COLO829 (cell line): ENCODE results near the gene PTAFR.

ENCODE experiments used
- DNase-seq: peaks from one replicate; pipeline ENCODE4 v3.0.0; 2012; ENCODE audit warnings: low spot score

Gene PTAFR

DNA sequence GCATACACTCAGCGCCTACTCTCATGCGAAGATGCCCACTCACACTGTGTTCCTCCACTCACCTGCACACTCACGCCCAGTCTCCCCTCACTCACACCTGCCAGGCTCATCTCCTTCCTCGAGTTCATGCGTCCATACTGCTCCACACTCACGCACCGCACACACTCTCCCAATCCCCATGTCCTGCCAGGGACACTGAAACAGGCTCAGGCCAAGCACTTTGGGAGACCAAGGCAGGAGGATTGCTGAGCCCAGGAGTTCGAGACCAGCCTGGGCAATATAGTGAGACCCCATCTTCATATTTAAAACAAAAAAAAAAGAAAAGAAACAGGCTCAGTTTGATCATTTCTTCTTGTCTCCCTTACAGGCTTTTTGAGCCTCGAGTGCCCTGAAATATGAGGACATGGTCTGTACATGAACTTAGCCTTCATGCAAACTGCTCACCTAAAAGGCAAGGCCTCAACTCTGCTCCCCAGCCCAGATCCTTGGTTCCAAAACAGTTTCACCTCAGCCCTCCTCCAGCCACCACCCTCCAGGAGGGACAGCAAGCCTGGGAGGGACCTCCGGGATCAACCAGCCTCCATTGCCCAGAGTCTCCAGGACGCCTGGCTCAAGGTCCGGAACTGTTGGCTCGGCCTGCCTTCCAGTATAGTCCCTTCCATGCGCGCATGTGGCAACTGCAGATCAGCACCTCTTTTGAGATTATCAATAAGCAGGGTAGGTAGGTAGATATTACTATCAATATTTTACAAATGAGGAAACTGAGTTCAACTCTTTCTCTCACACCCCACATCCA, 2.4 kb upstream of the PTAFR start:
- DNase-seq: no peak

DNA sequence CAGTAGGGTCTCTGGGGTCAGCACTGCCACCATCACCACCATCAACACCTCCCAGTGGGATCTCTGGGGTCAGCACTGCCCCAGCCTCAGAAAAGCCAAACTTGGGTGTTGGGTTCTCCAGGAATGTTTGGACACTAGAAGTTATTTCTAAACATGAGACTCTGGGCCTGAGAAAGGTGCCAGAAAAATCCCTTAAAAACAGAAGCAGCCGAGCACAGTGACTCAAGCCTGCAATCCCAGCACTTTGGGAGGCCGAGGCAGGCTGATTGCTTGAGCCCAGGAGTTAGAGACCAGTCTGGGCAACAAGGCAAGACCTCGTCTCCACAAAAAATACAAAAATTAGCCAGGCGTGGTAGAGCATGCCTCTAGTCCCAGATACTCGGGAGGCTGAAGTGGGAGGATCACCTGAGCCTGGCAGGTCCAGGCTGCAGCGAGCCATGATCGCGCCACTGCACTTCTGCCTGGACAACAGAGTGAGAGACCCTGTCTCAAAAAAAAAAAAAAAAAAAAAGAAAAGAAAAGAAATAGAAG, 470 bp downstream of the PTAFR start:
- DNase-seq: no peak

DNA sequence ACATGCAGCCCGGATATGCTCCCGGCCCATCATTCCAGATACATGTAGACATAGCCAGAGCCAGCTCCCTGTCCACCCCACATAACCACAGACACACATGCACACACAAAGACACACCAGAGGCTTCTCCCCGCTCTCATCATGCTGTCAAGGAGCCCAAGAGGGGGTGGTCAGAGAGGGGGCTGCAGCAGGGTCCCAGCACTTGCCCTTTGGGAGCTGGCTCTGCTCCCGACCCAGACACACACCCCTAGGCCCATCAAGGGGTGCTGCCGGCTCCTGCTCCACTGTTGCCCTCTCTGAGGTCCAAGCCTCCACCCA, 2.6 kb downstream of the PTAFR start:
- no peak for DNase-seq

DNA sequence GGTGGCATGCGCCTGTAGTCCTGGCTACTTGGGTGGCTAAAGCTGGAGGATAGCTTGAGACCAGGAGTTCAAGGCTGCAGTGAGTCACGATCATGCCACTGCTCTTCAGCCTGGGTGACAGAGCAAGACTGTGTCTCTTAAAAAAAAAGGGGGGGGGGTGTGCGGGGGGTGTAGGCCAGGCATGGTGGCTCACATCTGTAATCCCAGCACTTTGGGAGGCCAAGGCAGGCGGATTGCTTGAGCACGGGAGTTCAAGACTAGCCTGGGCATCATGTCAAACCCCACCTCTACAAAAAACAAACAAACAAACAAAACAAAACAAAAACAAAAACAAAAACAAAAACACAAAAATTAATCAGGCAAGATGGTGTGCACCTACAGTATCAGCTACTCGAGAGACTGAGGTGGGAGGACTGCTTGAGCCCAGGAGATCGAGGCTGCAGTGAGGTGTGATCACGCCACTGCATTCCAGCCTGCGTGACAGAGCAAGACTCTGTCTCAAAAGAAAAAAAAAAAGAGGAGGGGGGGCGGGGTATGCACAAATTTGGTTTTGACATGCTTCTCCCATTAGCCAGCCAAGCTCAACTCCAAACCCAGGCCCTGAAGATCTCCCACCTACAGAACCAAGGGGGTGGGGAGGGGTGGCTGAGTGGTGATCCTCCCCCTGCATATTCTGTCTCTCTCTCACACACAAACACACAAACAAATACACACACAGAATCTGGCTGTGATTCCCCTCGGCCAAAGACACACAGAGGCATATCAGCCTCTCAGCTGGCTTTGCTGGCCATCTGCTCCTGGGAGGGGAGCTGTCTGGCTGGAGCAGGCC, 3.1 kb downstream of the PTAFR start:
- DNase-seq: no peak

DNA sequence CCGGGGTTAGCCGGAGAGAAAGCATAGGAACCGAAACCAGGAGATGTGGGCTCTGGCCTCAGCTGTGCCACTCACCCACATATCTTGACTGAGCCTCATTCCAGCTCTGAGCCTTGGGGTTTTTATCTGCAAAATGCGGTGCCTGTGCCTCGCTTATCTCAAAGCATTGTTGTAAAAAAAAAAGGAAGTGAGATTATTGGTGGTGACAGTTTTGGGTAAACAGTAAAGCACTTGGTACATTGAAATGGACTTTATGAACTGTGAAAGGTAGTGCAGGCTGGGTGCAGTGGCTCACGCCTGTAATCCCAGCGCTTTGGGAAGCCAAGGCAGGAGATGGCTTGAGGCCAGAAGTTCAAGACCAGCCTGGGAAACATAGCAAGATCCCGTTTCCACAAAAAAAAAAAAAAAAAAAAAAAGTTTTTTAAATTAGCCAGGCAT, 3.8 kb downstream of the PTAFR start:
- no peak for DNase-seq

DNA sequence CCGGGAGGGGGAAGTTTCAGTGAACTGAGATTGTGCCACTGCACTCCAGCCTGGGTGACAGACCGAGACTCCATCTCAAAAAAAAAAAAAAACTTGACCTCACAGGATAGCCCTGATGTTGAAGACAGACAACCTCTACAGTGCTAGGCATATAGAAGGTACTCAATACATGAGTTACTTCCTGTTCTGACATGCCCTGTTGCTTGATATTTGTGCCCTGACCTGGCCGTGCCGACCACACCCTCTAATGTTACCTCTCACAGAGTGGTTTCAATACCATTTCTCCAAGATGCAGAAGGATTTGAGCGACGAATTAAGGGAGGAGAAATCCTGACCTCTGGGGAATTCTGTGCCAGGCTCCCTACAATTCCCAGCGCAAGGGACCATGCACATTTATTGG, 5.2 kb downstream of the PTAFR start:
- no peak for DNase-seq

DNA sequence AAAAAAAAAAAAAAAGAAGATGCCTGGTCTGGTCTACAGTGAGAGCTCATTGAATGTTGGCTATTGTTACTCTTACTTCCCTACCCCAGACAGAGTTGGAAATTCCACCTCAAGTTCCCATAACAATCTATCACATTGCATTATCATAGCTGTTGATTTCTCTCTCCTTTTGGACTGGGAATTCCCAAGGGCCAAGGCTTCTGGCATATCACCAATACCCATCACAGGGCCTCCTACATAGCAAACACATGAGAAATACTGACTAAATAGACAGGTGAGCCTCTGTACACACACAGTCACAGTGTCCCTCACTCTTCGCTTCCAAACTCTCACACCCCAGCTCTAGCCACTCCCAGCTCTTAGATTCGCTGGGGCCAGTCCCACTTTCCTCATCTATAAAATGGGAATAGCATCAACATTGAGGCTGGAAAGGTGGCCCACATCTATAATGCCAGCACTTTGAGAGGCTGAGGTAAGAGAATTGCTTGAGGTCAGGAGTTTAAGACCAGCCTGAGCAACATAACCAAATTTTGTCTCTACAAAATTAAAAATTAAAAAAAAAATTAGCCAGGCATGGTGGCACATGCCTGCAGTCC, 6.4 kb downstream of the PTAFR start:
- no peak for DNase-seq

DNA sequence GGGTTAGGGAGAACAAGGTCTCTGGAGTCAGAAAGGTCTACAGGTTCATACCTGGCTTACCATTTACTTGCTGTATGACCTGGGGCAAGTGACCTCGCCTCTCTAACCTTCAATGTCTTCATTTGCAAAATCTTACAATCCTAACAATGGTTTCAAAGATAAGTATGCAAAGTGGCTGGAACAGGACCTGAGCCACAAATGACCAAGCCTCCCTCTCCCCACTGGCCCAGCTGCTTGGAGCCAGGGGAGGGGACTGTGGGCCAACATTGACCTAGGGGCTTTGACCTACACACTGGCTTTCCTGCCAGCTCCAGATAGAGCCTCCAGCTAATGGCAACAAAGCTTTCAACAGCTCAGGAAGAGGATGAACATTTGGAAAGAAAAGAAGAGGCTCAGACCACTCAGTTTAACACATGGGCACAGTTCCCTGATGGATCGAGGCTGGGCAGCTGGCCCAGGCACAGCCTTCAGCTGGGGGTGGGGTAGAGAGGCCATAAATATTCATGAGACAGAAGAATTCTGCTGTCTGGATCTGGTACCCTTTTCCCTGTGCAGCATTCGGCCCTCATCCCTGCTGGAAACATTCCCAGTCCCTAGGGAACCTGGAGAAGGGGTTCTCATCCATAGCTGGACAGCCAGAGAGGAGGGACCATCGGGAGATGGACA, 12.9 kb downstream of the PTAFR start:
- DNase-seq: no peak

DNA sequence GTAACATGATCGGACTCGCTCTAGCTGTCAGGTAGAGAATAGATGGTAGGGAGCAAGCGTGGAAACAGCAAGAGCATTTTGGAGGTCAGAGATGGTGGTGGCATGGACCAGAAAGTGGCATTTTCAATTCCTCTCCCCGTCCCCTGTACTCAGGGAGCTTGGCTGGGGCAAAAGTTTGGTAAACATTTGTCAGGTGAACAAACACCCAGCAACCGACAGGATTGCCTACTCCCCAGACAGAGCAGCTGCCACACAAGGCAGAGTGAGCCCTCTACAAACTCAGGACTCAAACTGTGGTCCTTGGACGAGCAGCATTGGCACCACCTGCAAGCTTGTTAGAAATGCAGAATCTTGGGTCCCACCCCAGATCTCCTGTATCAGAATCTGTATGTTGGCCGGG, 14.3 kb downstream of the PTAFR start:
- no peak for DNase-seq

DNA sequence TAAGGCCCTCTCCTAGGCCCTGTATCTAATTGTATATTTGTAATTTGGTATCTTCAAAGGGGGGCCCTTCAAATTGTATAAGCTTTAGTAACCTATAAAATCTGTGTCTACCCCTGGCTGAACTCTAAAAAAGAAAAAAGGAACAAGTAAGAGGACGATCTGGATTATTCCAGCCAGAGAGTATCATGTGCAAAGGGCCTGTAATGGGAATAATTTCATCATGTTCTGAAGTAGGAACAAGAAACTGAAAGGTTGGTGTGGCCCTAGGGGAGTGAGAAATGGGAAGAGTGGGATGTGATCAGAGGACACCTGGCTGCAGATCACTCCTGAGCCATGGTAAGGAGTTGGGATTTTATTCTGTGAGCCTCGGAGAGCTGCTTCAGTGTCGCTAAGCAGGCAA, 14.7 kb downstream of the PTAFR start:
- no peak for DNase-seq

DNA sequence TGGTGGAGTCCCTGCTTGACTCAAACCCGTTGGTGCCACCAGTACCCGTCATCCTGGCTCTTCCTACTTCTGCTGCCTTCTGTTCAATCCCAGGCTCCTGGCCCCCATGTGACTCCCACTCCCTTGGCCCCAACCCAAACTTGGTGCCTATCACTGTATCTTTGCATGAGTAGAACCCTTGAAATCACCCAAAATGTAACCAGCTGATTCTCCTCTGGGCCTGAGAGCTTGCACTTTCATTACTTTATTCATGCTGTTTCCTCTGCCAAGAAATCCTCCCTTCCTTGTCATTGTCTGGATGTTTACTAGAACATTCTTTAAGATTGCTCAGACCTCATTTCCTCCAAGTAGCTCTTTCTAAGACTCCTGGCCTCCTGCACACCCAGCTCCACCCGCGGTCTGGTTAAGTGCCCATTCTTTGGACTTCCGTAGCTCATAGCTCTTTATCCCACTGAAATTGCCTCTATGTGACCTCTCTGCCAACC, 15.7 kb downstream of the PTAFR start:
- no peak for DNase-seq

DNA sequence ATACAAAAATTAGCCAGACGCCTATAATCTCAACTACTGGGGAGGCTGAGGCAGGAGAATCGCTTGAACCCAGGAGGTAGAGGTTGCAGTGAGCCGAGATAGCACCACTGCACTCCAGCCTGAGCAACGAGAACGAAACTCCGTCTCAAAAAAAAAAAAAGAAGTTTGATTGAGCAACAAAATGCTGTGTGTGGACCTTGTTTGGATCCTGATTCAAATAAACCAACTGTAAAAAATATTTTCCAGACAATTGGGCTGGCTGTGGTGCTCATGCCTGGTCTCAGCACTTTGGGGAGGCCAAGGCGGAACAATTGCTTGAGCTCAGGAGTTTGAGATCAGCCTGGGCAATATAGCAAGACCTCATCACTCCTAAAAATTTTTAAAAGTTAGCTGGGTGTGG, 16.8 kb downstream of the PTAFR start:
- no peak for DNase-seq

DNA sequence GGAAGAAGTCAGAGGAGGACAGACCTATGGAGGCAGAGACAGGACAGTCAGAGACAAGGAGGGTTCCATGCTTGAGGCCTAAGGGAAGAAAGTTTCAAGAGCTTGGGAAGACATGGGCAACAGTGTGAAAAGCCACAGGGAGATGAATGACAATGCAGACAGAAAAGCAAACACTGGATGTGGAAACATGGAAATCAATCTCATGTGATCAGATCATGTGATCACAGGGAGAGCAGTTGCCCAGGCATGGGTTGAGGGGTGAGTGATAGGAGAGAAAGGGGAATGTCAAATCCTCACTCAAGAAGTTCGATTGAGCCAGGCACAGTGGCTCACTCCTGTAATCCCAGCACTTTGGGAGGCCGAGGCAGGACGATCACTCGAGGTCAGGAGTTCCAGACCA, 17.2 kb downstream of the PTAFR start:
- no peak for DNase-seq

DNA sequence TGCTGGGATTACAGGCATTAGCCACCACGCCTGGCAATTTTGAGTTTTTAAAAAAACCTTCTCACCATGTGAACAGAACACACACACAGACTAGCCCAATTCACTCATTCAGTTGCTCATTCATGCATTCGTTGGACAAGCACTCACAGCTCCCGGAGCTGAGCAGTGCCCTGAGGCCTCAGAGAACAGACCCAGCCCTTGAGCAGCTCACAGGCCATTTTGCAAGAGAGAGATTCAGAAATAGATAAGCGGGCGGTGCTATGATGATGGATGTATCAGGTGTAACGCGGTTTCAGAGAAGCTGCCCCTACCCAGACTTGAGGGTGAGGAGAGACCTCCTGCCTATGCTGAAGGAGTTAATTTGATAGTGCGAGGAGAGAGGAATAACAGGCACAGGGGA, 18.6 kb downstream of the PTAFR start:
- no peak for DNase-seq

DNA sequence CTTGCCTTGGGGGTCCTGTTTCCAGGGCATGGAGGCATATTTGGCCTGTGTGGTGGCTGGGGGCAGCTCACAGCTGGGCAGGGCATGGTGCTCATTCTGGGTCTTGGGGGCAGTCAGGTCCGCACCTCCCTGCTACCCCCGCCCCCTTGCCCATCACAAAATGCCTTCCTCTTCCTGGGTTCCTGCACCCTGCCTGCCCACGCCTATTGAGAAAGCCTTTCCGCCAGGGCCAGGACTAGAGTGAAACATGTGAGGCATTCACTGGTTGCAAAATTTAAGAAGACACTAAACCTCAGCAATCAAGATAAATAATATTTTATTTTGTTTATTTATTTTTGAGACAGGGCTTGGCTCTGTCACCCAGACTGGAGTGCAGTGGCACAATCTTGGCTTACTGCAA, 19.7 kb downstream of the PTAFR start:
- no peak for DNase-seq

DNA sequence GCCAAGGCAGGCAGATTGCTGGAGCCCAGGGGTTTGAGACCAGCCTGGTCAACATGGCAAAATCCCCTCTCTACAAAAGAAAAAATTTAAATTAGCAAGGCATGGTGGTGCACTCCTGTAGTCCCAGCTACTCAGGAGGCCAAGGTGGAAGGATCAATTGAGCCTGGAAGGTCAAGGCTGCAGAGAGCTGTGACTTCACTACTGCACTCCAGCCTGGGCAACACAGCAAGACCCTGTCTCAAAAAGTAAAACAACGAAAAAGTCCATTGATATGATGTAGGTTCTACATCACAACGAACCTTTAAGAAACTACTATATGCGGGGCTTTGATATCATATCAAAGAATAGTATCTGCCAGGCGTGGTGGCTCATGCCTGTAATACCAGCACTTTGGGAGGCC, 20.9 kb downstream of the PTAFR start:
- no peak for DNase-seq

DNA sequence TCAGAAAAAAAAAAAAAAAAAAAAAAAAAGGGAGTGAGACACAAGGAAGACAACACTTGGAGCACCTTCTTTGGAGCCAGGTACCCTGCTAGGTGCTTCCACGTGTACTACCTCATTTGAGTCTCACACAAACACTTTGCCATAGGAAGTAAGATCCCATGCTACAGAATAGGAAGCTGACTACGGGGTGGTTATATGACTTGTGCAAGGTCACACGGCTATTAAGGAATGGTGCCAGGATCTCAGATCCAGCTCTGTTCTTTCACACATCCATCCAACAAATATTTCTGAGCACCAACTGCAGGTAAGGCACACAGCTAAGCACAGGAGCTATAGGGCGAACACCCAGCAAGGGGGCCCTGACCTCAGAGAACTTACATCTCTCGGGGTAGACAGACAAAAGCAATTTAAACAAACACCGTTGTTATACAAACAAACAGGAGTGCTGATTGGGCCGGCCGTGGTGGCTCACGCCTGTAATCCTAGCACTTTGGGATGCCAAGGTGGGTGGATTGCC, 22.4 kb downstream of the PTAFR start:
- no peak for DNase-seq

DNA sequence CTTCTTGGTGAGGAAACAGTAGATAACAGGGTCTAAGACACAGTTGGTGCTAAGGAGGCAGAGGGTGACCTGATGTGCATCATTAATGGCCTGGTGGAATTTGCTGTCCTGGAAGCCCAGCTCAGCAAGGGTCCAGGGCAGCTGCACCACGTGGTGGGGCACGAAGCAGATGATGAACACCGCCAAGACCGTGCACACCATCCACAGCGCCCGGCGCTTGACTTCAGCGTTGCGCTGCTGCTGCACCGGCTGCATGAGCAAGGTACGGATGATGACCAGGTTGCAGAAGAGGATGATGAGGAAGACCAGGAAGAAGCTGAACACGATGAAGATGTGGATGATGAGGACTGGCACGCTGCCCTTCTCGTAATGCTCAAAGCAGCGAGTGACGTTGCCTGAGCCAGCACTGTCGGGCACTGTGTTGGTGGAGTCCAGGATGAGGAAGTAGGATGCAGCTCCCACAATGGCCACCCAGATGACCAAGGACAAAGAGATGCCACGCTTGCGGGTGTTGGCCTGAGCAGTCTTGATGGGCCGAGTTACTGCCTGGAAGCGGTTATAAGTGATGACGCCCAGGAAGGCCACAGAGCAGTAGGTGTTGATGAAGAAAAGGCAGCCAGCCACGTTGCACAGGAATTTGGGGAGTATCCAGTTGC, 26.2 kb downstream of the PTAFR start:
- no peak for DNase-seq

DNA sequence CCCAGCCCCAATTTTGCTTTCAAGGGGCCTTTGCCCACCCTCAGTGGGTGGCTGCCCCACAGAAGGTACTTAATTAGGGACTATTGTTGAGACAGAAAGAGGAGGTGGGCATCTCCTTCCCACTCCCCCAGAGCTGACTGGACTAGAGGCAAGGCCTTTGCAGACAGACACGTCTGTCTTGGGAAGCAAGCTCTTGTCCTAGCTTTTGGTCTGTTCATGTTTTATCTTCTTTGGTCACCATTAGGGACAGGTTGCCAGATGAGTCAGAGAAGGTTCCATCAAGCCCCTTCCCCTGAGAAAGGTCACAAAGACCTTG, 27.7 kb downstream of the PTAFR start:
- DNase-seq: no peak

DNA sequence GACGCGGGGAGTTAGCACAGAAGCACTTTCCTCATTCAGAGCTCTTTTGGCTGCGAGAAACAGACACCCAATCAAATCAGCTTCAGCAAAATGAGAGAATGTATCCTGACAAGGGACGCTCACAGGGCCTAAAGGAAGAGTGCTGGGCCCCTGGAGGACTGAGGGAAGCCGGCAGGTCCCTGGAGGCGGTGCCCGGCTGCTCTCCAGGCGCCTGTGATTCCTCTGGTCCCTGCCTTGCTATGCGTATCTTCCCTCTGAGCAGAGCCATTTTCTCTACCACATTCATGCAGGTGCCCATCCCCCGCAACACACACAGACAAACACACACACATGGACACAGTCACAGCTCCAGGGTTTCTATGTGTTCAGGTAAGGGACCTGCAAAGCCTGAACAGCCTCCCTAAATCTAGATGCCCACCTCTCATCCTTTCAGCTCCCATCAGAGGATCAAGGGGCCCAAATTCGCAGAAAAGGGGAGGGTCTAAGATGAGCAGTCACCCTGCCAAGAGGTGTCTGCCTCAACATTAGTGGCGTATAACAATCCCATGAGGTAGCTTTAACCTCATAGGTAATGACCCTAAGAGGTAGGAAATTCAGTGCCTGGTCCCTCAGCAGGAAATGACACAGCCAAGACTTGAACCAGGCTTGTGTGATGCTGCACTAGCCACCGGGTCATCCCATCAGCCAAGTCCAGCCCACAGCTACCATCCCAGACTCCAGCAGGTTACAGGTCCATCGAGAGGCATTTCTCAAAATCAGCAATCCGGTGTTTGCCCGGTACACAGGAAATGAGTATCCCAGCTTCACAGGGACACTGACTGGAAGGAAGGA, 29.0 kb downstream of the PTAFR start:
- no peak for DNase-seq

DNA sequence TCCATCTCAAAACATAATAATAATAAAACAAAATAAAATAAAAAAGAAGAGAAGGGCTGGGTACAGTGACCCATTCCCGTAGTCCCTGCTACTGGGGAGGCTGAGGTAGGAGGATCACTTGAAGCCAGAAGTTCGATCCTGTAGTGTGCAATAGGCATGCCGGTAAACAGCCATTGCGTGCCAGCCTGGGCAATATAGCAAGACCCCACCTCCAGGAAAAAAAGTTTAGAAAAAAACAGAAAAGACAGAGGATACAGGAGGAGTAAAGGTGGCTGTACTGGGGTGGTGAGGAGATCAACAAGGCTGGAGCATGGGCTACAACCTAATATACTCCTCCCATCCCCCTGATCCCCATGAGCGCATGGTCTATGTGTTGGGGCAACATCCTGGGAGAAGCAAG, 30.8 kb downstream of the PTAFR start:
- no peak for DNase-seq
